Endothelial cell of umbilical vein (primary cell): Measurements from ENCODE around the gene SCAMP5. TPM values are rescaled to one million over a fixed set of nuclear protein-coding genes. Genes with fewer than 3 reads are reported as not detected.

Experiments
- BruUV-seq: library from RNA; stranded (reverse); fragments of 400-500 nt; replicated peaks from 2 replicates; lab custom pipeline; 2021; lab: Mats Ljungman, UMichigan
- CTCF ChIA-PET: fragments of 300-600, 350-600 bp; sonication (Branson Sonifier 250); formaldehyde crosslinking; loops from one replicate; lab custom pipeline; 2021; ENCODE audit warnings: antibody characterized with exemption, inconsistent platforms; lab: Charles Lee
- POLR2A ChIA-PET: fragments of 300-600, 350-600 bp; sonication (Branson Sonifier 250); formaldehyde crosslinking; loops from one replicate; lab custom pipeline; 2021; ENCODE audit warnings: antibody characterized with exemption, inconsistent platforms; lab: Charles Lee
- DNase-seq: peaks from one replicate; pipeline ENCODE4 v3.0.0-alpha.2; 2011; ENCODE audit warnings: low read depth, low spot score
- FAIRE-seq: peaks from 2 replicates; lab custom pipeline; 2011; peaks lifted over from hg19 to GRCh38; lab: Jason Lieb, UNC
- H2AFZ ChIP-seq: 2 replicates; pipeline ENCODE4 v1.6.0; 2012; ENCODE audit warnings: low read depth, low read length, control low read depth, inconsistent platforms
- H3K27ac ChIP-seq: 2 replicates; pipeline ENCODE4 v1.5.1; 2011; ENCODE audit warnings: low read depth, mild to moderate bottlenecking, control low read depth, low read length, moderate library complexity; ENCODE audit not compliant: insufficient read depth
- H3K27me3 ChIP-seq, 2 experiments: 2 replicates each; pipeline versions ENCODE4 v1.6.0 to v1.6.1; 2011; ENCODE audit warnings: low read length in 2 of 2, mixed read lengths in 1 of 2; ENCODE audit not compliant: control insufficient read depth in 2 of 2, insufficient read depth in 2 of 2
- H3K36me3 ChIP-seq, 2 experiments: 2 replicates in 1 of 2; 3 replicates in 1 of 2; pipeline ENCODE4 v1.5.1; 2011; ENCODE audit warnings: low read length in 2 of 2, mild to moderate bottlenecking in 1 of 2, moderate library complexity in 1 of 2; ENCODE audit not compliant: control insufficient read depth in 2 of 2, insufficient read depth in 2 of 2; ENCODE audit errors: extremely low read depth in 1 of 2
- H3K4me1 ChIP-seq: 3 replicates; pipeline ENCODE4 v1.5.1; 2011; ENCODE audit warnings: mild to moderate bottlenecking, low read length; ENCODE audit not compliant: control insufficient read depth, insufficient read depth; ENCODE audit errors: extremely low read depth
- H3K4me2 ChIP-seq: 2 replicates; pipeline ENCODE4 v1.6.1; 2011; ENCODE audit warnings: low read length, control low read depth, mixed read lengths; ENCODE audit not compliant: insufficient read depth
- H3K4me3 ChIP-seq, 3 experiments: fragments of 200-600 bp in 1 of 3; sonication (generic), shearing (Covaris generic) in 1 of 3; replicated peaks in 1 of 3; 2 replicates each; pipeline ENCODE4 v1.5.1; 2011 to 2016; ENCODE audit warnings: control low read depth in 3 of 3, low read length in 3 of 3, mild to moderate bottlenecking in 2 of 3, inconsistent platforms in 1 of 3, low read depth in 1 of 3, moderate library complexity in 1 of 3; ENCODE audit not compliant: insufficient read depth in 1 of 3
- H3K79me2 ChIP-seq: 2 replicates; pipeline ENCODE4 v1.6.0; 2012; ENCODE audit warnings: low read length, inconsistent platforms; ENCODE audit not compliant: control insufficient read depth, insufficient read depth
- H3K9ac ChIP-seq: replicated peaks from 2 replicates; pipeline ENCODE3; 2011; ENCODE audit warnings: low read length, control low read depth; ENCODE audit not compliant: insufficient read depth; ENCODE audit errors: extremely low read depth
- H3K9me1 ChIP-seq: replicated peaks from 3 replicates; pipeline ENCODE4 v1.6.0; 2011; ENCODE audit warnings: mild to moderate bottlenecking, low read length; ENCODE audit not compliant: control insufficient read depth, insufficient read depth; ENCODE audit errors: extremely low read depth
- H3K9me3 ChIP-seq: replicated peaks from 2 replicates; pipeline ENCODE4 v1.5.1; 2012; ENCODE audit warnings: low read length, inconsistent platforms; ENCODE audit not compliant: control insufficient read depth, insufficient read depth
- H4K20me1 ChIP-seq: replicated peaks from 2 replicates; pipeline ENCODE3; 2011; ENCODE audit warnings: mild to moderate bottlenecking, low read length; ENCODE audit not compliant: control insufficient read depth, insufficient read depth; ENCODE audit errors: extremely low read depth
- CTCF ChIP-seq, 2 donors: IDR thresholded peaks; 1 replicate in 1 of 2; 2 replicates in 1 of 2; pipeline ENCODE4 v1.5.1; 2011; ENCODE audit warnings: low read length in 2 of 2, mild to moderate bottlenecking in 2 of 2, moderate library complexity in 2 of 2, control low read depth in 1 of 2, inconsistent platforms in 1 of 2, low read depth in 1 of 2; ENCODE audit not compliant: insufficient read depth in 1 of 2; ENCODE audit errors: extremely low read depth in 1 of 2
- EZH2 ChIP-seq: IDR thresholded peaks from 2 replicates; pipeline ENCODE4 v1.6.1; 2012; ENCODE audit warnings: borderline replicate concordance, low read depth, mild to moderate bottlenecking, moderate library complexity, low read length, inconsistent platforms; ENCODE audit not compliant: severe bottlenecking
- FOS ChIP-seq: IDR thresholded peaks from 2 replicates; pipeline ENCODE4 v1.6.1; 2011; ENCODE audit warnings: mild to moderate bottlenecking, low read length, moderate library complexity, borderline replicate concordance; ENCODE audit not compliant: insufficient read depth
- GATA2 ChIP-seq: IDR thresholded peaks from 2 replicates; pipeline ENCODE4 v1.7.0; 2011; ENCODE audit warnings: low read depth, mild to moderate bottlenecking, moderate library complexity, mixed read lengths, low read length; ENCODE audit not compliant: insufficient read length, insufficient read depth
- JUN ChIP-seq: IDR thresholded peaks from 2 replicates; pipeline ENCODE4 v1.6.1; 2011; ENCODE audit warnings: borderline replicate concordance, low read depth; ENCODE audit not compliant: insufficient read length, insufficient read depth
- MAX ChIP-seq: IDR thresholded peaks from 2 replicates; pipeline ENCODE4 v1.6.1; 2011; ENCODE audit not compliant: insufficient read depth, insufficient read length
- MYC ChIP-seq: IDR thresholded peaks from one replicate; pipeline ENCODE4 v1.6.1; 2011; ENCODE audit warnings: mild to moderate bottlenecking, low read depth, low read length
- POLR2A ChIP-seq: IDR thresholded peaks from 2 replicates; pipeline ENCODE4 v1.6.1; 2012; ENCODE audit warnings: low read depth, mild to moderate bottlenecking, control low read depth, low read length
- POLR2AphosphoS5 ChIP-seq: IDR thresholded peaks from 2 replicates; pipeline ENCODE4 v1.6.1; 2012; ENCODE audit warnings: low read depth, mild to moderate bottlenecking, control low read depth, low read length, moderate library complexity; ENCODE audit not compliant: insufficient read depth
- dilution Hi-C: fragments of 300-500 bp; cut with MboI; formaldehyde crosslinking; loops from one replicate; pipeline ENCODE4 v1.15.0; 2019; ENCODE audit warnings: low sequenced_read_pairs; ENCODE audit not compliant: extremely low pct_ligation_motif_present
- intact Hi-C: fragments of 100-400 bp; cut with micrococcal nuclease; formaldehyde crosslinking; loops from one replicate; pipeline ENCODE4 v1.10.0; 2022
- polyA plus RNA-seq, 4 experiments: library from polyadenylated mRNA; depleted of rRNA in 3 of 4; stranded (reverse) in 3 of 4; unstranded in 1 of 4; fragments of >200 nt; gene quantifications; 2 replicates each; pipeline versions ENCODE4 v1.2.1 to v1.2.3, GENCODE V29; 2011 to 2012; ENCODE audit warnings: missing spikeins in 1 of 4
- total RNA-seq: library from RNA; stranded (reverse); gene quantifications from 2 replicates; pipeline ENCODE4 v1.2.3, GENCODE V29; 2021

The SCAMP5 gene
- total and polyA plus RNA-seq, 2 donors (not counting 3 experiments of a cell fraction or from before 2014, with no cell fraction given): 1.9 to 6.2 TPM

GRCh38 chr15:75063889-75064288, 68.5 kb downstream of the SCAMP5 start:
- no peak for FAIRE-seq
- H3K9me3 ChIP-seq: no peaks in the 10 kb centered on the region
- TF ChIP-seq EZH2 (no peak), CTCF (IDR thresholded peaks at IDR 0.05; ENCODE audit: extremely low read depth in 1 of 2, insufficient read depth in 1 of 2, low read depth in 1 of 2, low read length in 2 of 2) (no peak), POLR2A (no peak), GATA2 (no peak), POLR2AphosphoS5 (no peak), MYC (no peak), JUN (no peak), FOS (no peak), MAX (no peak)
- H3K4me3 ChIP-seq: no peak overlapping the region
- H3K4me2 ChIP-seq: no peak overlapping the region
- H4K20me1 ChIP-seq: no peaks in the 10 kb centered on the region
- H3K9ac ChIP-seq: no peak overlapping the region
- ChIA-PET CTCF (no interaction called here), POLR2A (no interaction called here)
- no peak overlapping the region for H3K27ac ChIP-seq
- no peak overlapping the region for H2AFZ ChIP-seq
- H3K4me1 ChIP-seq: no peaks in the 10 kb centered on the region
- DNase-seq: no peak
- no peaks in the 10 kb centered on the region for H3K36me3 ChIP-seq
- H3K79me2 ChIP-seq: no peaks in the 10 kb centered on the region
- no TSS peak for BruUV-seq
- H3K9me1 ChIP-seq: no peaks in the 10 kb centered on the region
- dilution Hi-C loops: no loop called here
- intact Hi-C loops: no loop called here
- no peaks in the 10 kb centered on the region for H3K27me3 ChIP-seq
